Omental fat pad (tissue), 4 donors: ENCODE measurements around the gene MSLN. TPM values are rescaled to one million over a fixed set of nuclear protein-coding genes. Genes with fewer than 3 reads are reported as not detected.

Experiments
- ATAC-seq: fragments of 150-250 bp; one replicate; pipeline ENCODE4 v1.9.1; 2016; ENCODE audit warnings: mild to moderate bottlenecking, moderate library complexity; ENCODE audit not compliant: low FRiP score
- DNase-seq: peaks from one replicate; pipeline ENCODE4 v3.0.0-alpha.2; 2019; ENCODE audit warnings: low spot score
- total RNA-seq, 4 donors: library from RNA; depleted of rRNA; stranded (reverse); fragments of >200 nt; gene quantifications; one replicate each; pipeline ENCODE4 v1.1.0, GENCODE V29; 2016
- TF ChIP-seq, protein P1 (sequence below), 3 donors: fragments of 450-650 bp; IDR thresholded peaks; one replicate each; pipeline ENCODE4 v1.5.1; 2016 to 2017; ENCODE audit warnings: antibody characterized with exemption in 3 of 3, mild to moderate bottlenecking in 3 of 3, moderate library complexity in 2 of 3

MSLN gene
- total RNA-seq, 4 donors from 2014 or later, result 1.1 to 355 (median 129) TPM

- DNase-seq, result no peak
- TF ChIP-seq, protein P1, sequence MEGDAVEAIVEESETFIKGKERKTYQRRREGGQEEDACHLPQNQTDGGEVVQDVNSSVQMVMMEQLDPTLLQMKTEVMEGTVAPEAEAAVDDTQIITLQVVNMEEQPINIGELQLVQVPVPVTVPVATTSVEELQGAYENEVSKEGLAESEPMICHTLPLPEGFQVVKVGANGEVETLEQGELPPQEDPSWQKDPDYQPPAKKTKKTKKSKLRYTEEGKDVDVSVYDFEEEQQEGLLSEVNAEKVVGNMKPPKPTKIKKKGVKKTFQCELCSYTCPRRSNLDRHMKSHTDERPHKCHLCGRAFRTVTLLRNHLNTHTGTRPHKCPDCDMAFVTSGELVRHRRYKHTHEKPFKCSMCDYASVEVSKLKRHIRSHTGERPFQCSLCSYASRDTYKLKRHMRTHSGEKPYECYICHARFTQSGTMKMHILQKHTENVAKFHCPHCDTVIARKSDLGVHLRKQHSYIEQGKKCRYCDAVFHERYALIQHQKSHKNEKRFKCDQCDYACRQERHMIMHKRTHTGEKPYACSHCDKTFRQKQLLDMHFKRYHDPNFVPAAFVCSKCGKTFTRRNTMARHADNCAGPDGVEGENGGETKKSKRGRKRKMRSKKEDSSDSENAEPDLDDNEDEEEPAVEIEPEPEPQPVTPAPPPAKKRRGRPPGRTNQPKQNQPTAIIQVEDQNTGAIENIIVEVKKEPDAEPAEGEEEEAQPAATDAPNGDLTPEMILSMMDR (IDR thresholded peaks at IDR 0.05), result no peak
- no peak for ATAC-seq
Measured at GRCh38 chr16:799948-800833, 39.7 kb downstream of the MSLN start, which contains the start of gene GNG13. Gene GNG13, minus strand, starts transcription at chr16:800734. Its CDS starts 1,657 bp downstream, at chr16:799077.

- TF ChIP-seq, protein P1 (IDR thresholded peaks at IDR 0.05), result no peak
- ATAC-seq (no peak), DNase-seq (no peak)
Measured at GRCh38 chr16:800834-801511, 40.4 kb downstream of the MSLN start.

- ATAC-seq, result no peak
Measured at GRCh38 chr16:801584-802363, 41.2 kb downstream of the MSLN start.

GRCh38 chr16:802461-802860 is 41.9 kb downstream of the MSLN start:
- ATAC-seq (no peak), DNase-seq (no peak)
- TF ChIP-seq, protein P1 (IDR thresholded peaks at IDR 0.05), result no peak

More at GRCh38 chr16:801584-802363, 41.2 kb downstream of the MSLN start:
- DNase-seq, result no peak
- TF ChIP-seq, protein P1 (IDR thresholded peaks at IDR 0.05), result no peak

- DNase-seq (no peak), ATAC-seq (no peak)
- TF ChIP-seq, protein P1 (IDR thresholded peaks at IDR 0.05), result no peak
Measured at GRCh38 chr16:802914-803753, 42.6 kb downstream of the MSLN start.

GRCh38 chr16:803754-804080 is 43.2 kb downstream of the MSLN start:
- no peak for ATAC-seq
- DNase-seq, result no peak
- TF ChIP-seq, protein P1 (IDR thresholded peaks at IDR 0.05), result no peak
